Measurements from ENCODE around the gene TULP3.

Gene TULP3

GRCh38 chr12:2977776-2978175, 87.1 kb downstream of the TULP3 start:
- no peak for DNase-seq

GRCh38 chr12:2979806-2980205, 89.1 kb downstream of the TULP3 start:
- DNase-seq = no peak

- no peak for DNase-seq
Measured at GRCh38 chr12:2980630-2981029, 89.9 kb downstream of the TULP3 start.

- DNase-seq = no peak
Measured at GRCh38 chr12:2982361-2982760, 91.7 kb downstream of the TULP3 start.

- no peak for DNase-seq
Measured at GRCh38 chr12:2984249-2984648, 93.6 kb downstream of the TULP3 start.

GRCh38 chr12:2984698-2985097, 94.0 kb downstream of the TULP3 start:
- no peak for DNase-seq

- no peak for DNase-seq
Measured at GRCh38 chr12:2986876-2987275, 96.2 kb downstream of the TULP3 start.

- DNase-seq = no peak
Measured at GRCh38 chr12:2988494-2988893, 97.8 kb downstream of the TULP3 start.

Data from stimulated activated CD8-positive, alpha-beta memory T cell treated with anti-CD3 and anti-CD28 coated beads, Interleukin-4, amount 100 ng/mL, for 48 hours (primary cell).